HepG2 (cell line): ENCODE results near the gene RBCK1. TPM values are rescaled to one million over a fixed set of nuclear protein-coding genes. Genes with fewer than 3 reads are reported as not detected.
A peak's percentile ranks its signal among the peaks of the same experiment; 100 is the strongest.

Experiments used
- ARNT ChIP-seq: fragments of 450-650 bp; IDR thresholded peaks from 2 replicates; pipeline ENCODE4 v1.6.1; 2017
- ELF1 ChIP-seq: sonication (generic); formaldehyde crosslinking; IDR thresholded peaks from 2 replicates; pipeline ENCODE4 v1.4.0; 2020; ENCODE audit warnings: missing genetic modification reagents
- NFYB ChIP-seq: sonication (generic); formaldehyde crosslinking; IDR thresholded peaks from 2 replicates; pipeline ENCODE4 v1.4.0; 2020; ENCODE audit warnings: missing genetic modification reagents
- RBM39 ChIP-seq: fragments of 200-400 bp; formaldehyde crosslinking; IDR thresholded peaks from one replicate; pipeline ENCODE4 v1.6.1; 2018; ENCODE audit warnings: antibody characterized with exemption, mild to moderate bottlenecking, low read depth, low read length; ENCODE audit not compliant: poor library complexity, severe bottlenecking
- RERE ChIP-seq: IDR thresholded peaks from 2 replicates; pipeline ENCODE4 v1.6.1; 2016; ENCODE audit warnings: low read depth, missing genetic modification reagents, missing compliant biosample characterization
- RXRB ChIP-seq: IDR thresholded peaks from 2 replicates; pipeline ENCODE4 v1.6.1; 2016; ENCODE audit warnings: borderline replicate concordance, missing genetic modification reagents, missing compliant biosample characterization
- SSRP1 ChIP-seq: IDR thresholded peaks from 2 replicates; pipeline ENCODE4 v1.6.1; 2016; ENCODE audit warnings: control low read depth
- TBX2 ChIP-seq: sonication (generic); formaldehyde crosslinking; IDR thresholded peaks from 2 replicates; pipeline ENCODE4 v1.5.0; 2020; ENCODE audit warnings: missing genetic modification reagents, mild to moderate bottlenecking, borderline replicate concordance
- ZBTB4 ChIP-seq: sonication (generic); formaldehyde crosslinking; IDR thresholded peaks from 2 replicates; pipeline ENCODE4 v1.4.0; 2020; ENCODE audit warnings: missing genetic modification reagents, mild to moderate bottlenecking, borderline replicate concordance
- ZFAT ChIP-seq: sonication (generic); formaldehyde crosslinking; conservative IDR thresholded peaks from 2 replicates; pipeline ENCODE4 v1.8.1; 2023; ENCODE audit warnings: missing genetic modification reagents, inconsistent platforms
- ZNF256 ChIP-seq: sonication (generic); formaldehyde crosslinking; conservative IDR thresholded peaks from 2 replicates; pipeline ENCODE4 v1.4.0; 2020; ENCODE audit warnings: missing genetic modification reagents
- ZNF362 ChIP-seq: sonication (generic); formaldehyde crosslinking; IDR thresholded peaks from 2 replicates; pipeline ENCODE4 v1.4.0; 2020; ENCODE audit warnings: missing genetic modification reagents, mild to moderate bottlenecking, borderline replicate concordance
- ZNF569 ChIP-seq: sonication (generic); formaldehyde crosslinking; IDR thresholded peaks from 2 replicates; pipeline ENCODE4 v1.5.0; 2020; ENCODE audit warnings: mild to moderate bottlenecking, missing genetic modification reagents, moderate library complexity, borderline replicate concordance
- ZNF75D ChIP-seq: sonication (generic); formaldehyde crosslinking; IDR thresholded peaks from 2 replicates; pipeline ENCODE4 v1.8.1; 2023; ENCODE audit warnings: missing genetic modification reagents, mild to moderate bottlenecking, borderline replicate concordance
- polyA plus RNA-seq, 8 experiments: library from polyadenylated mRNA; depleted of rRNA in 3 of 8; stranded (reverse) in 7 of 8; unstranded in 1 of 8; fragments of >200 nt; fragmentation: Illumina TruSeq in 4 of 8; extraction: Trizol in 4 of 8; gene quantifications; 2 replicates each; pipeline versions ENCODE4 v1.2.1 to v1.2.3, GENCODE V29; 2011 to 2016; ENCODE audit warnings: low read depth in 4 of 8, missing spikeins in 1 of 8, mixed read lengths in 1 of 8; ENCODE audit not compliant: insufficient read depth in 1 of 8
- total RNA-seq, 5 experiments: library from RNA; depleted of rRNA; stranded (reverse); fragments of >200 nt; fragmentation: Illumina TruSeq; extraction: Trizol; gene quantifications; 2 replicates each; pipeline ENCODE4 v1.2.3, GENCODE V29; 2016; ENCODE audit warnings: low read depth in 1 of 5
- TF ChIP-seq, protein P1 (sequence below): sonication (generic); formaldehyde crosslinking; IDR thresholded peaks from 2 replicates; pipeline ENCODE4 v1.5.0; 2020; ENCODE audit warnings: missing genetic modification reagents, mild to moderate bottlenecking, borderline replicate concordance

The RBCK1 gene
- total and polyA plus RNA-seq, 2 of the 13 experiments (the other 11 are each of a cell fraction or from before 2014, with no cell fraction given) = 149 to 215 TPM

DNA sequence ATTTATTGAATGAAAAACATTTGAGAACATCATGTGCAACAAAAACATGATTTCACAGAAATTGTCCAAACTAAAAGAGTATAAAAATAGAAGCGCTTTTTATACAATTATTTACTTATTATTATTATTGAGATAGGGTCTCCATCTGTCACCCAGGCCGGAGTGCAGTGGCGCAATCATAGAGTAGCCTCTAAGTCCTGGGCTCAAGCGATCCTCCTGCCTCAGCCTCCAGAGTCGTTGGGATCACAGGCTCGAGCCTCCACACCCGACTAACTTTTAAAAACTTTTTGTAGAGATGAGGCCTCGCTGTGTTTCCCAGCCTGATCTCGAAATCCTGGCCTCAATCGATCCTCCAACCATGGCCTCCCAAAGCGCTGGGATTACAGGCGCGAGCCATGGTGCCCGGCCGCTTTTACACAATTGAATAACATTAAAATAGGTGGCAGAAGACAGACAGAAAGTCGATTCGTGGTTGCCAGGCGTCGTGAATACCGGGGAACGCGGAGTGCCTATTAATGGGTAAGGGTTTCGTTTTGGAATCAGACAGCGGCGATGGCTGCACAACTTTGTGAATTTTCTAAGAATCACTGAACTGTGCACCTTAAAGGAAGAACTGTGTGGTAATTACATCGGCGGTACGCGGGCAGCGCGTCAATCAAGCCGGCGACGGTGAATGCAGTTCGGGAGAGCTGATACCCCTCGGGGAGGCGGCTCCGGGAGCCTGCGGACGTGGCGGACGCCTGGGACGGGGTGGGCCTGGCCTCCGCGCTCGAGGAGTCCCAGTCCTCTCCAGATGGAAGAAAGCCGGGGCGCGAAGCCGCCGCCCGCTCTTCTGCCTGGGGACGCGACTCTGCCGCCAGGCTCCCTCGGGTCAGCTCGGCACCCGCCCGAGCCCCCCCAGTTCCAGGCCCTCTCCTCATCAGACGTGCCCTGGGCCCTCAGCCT lies 53.4 kb downstream of the RBCK1 start (continued):
- TF ChIP-seq, protein P1, sequence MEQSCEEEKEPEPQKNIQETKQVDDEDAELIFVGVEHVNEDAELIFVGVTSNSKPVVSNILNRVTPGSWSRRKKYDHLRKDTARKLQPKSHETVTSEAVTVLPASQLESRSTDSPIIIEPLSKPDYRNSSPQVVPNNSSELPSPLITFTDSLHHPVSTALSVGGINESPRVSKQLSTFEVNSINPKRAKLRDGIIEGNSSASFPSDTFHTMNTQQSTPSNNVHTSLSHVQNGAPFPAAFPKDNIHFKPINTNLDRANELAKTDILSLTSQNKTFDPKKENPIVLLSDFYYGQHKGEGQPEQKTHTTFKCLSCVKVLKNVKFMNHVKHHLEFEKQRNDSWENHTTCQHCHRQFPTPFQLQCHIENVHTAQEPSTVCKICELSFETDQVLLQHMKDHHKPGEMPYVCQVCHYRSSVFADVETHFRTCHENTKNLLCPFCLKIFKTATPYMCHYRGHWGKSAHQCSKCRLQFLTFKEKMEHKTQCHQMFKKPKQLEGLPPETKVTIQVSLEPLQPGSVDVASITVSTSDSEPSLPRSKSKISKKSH (CRISPR knock-in tag) = peak; percentile 93
- TF ChIP-seq ZNF256 (CRISPR knock-in tag) (0 out of 2 replicates have a peak, but pooled peaks have one; percentile 61), ZNF75D (CRISPR knock-in tag) (no peak), RERE (CRISPR knock-in tag) (no peak), RBM39 (peak; percentile 51), ZBTB4 (peak; percentile 50; the same call in 1 of the 2 replicates), ARNT (no peak), TBX2 (no peak), SSRP1 (CRISPR knock-in tag) (no peak), ZNF362 (no peak), ZFAT (CRISPR knock-in tag) (no peak), ZNF569 (CRISPR knock-in tag) (no peak), RXRB (0 out of 2 replicates have a peak, but pooled peaks have one; percentile 22), ELF1 (CRISPR knock-in tag) (no peak), NFYB (no peak)
